Measurements from ENCODE around the gene ZNF296.

Gene ZNF296

GRCh38 chr19:45103156-45103507, 26.9 kb upstream of the ZNF296 start:
- no peak for DNase-seq (ENCODE audit: low spot score)

- no peak for DNase-seq (ENCODE audit: low spot score)
Measured at GRCh38 chr19:45102481-45102880, 26.2 kb upstream of the ZNF296 start.

- no peak for DNase-seq (ENCODE audit: low spot score)
Measured at GRCh38 chr19:45101806-45102205, 25.5 kb upstream of the ZNF296 start.

GRCh38 chr19:45100846-45101252, 24.6 kb upstream of the ZNF296 start:
- DNase-seq (ENCODE audit: low spot score), result no peak

GRCh38 chr19:45100201-45100600, 23.9 kb upstream of the ZNF296 start:
- DNase-seq (ENCODE audit: low spot score), result no peak

GRCh38 chr19:45099467-45100191, 23.4 kb upstream of the ZNF296 start:
- DNase-seq (ENCODE audit: low spot score), result no peak

- DNase-seq (ENCODE audit: low spot score), result no peak
Measured at GRCh38 chr19:45098521-45099466, 22.5 kb upstream of the ZNF296 start.

GRCh38 chr19:45097776-45098520, 21.7 kb upstream of the ZNF296 start:
- no peak for DNase-seq (ENCODE audit: low spot score)

- DNase-seq (ENCODE audit: low spot score), result no peak
Measured at GRCh38 chr19:45097450-45097775, 21.1 kb upstream of the ZNF296 start.

GRCh38 chr19:45096700-45097099, 20.4 kb upstream of the ZNF296 start:
- DNase-seq (ENCODE audit: low spot score), result no peak

GRCh38 chr19:45095496-45096413, 19.5 kb upstream of the ZNF296 start:
- DNase-seq (ENCODE audit: low spot score), result no peak

- no peak for DNase-seq (ENCODE audit: low spot score)
Measured at GRCh38 chr19:45094707-45095106, 18.4 kb upstream of the ZNF296 start.

- no peak for DNase-seq (ENCODE audit: low spot score)
Measured at GRCh38 chr19:45094137-45094536, 17.9 kb upstream of the ZNF296 start.

- DNase-seq (ENCODE audit: low spot score), result peak; percentile 97
Measured at GRCh38 chr19:45092747-45093678, 16.7 kb upstream of the ZNF296 start, which contains the start of gene PPP1R37. Gene PPP1R37, plus strand, starts transcription at chr19:45093179. Its CDS starts 147 bp downstream, at chr19:45093326.

GRCh38 chr19:45091031-45091923, 15.0 kb upstream of the ZNF296 start:
- DNase-seq (ENCODE audit: low spot score), result peak; percentile 98

- no peak for DNase-seq (ENCODE audit: low spot score)
Measured at GRCh38 chr19:45090606-45091005, 14.3 kb upstream of the ZNF296 start.

- no peak for DNase-seq (ENCODE audit: low spot score)
Measured at GRCh38 chr19:45090034-45090433, 13.8 kb upstream of the ZNF296 start.

GRCh38 chr19:45087531-45087930, 11.3 kb upstream of the ZNF296 start:
- DNase-seq (ENCODE audit: low spot score), result no peak

GRCh38 chr19:45086480-45086879, 10.2 kb upstream of the ZNF296 start:
- no peak for DNase-seq (ENCODE audit: low spot score)
